ENCODE data around the gene PIK3CD.
"Not testable (repeated sequence)": the region's sequence is repeated elsewhere in the genome, so short reads cannot be mapped to it uniquely, and the experiment has no call there.

PIK3CD gene

DNA sequence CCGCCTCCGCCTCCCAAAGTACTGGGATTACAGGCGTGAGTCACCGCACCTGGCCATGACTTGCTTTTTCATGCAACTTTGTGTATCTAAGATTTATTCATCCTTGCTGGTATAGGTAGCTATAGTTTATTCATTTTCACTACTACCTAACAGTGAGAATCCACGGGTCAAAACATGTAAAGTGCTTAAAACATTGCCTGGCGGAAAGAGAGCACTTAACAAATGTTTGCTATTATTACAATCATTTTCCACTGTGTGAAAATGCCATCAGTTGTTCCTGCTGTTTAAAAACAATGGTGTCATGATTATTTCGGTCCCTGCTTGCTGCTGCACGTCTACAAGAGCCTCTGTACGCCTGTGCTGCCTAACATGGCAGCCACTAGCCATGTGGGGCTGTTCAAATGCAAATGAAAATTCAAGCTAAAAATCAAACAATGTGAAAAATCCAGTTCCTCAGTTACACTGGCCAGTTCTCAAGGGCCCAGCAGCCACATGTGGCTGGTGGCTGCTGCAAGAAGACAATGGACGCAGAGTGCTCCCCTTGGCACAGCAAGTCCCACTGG lies 107.1 kb downstream of the PIK3CD start:
- H3K36me3 ChIP-seq (ENCODE audit: insufficient read depth, low read length): peaks cover 9% of the 10 kb centered on the region
- no peak overlapping the region for H3K4me3 ChIP-seq (ENCODE audit: low read depth in 1 of 2, low read length in 2 of 2)
- no peaks in the 10 kb centered on the region for H3K4me1 ChIP-seq (ENCODE audit: insufficient read depth, low read length)
- H3K27me3 ChIP-seq (ENCODE audit: control insufficient read depth in 1 of 2, insufficient read depth in 2 of 2, low read length in 2 of 2): no peaks in the 10 kb centered on the region
- no peak overlapping the region for H3K27ac ChIP-seq (ENCODE audit: low read depth, low read length)
- H3K9ac ChIP-seq (ENCODE audit: low read length): no peak overlapping the region
- H3K9me3 ChIP-seq (ENCODE audit: low read length): no peaks in the 10 kb centered on the region

DNA sequence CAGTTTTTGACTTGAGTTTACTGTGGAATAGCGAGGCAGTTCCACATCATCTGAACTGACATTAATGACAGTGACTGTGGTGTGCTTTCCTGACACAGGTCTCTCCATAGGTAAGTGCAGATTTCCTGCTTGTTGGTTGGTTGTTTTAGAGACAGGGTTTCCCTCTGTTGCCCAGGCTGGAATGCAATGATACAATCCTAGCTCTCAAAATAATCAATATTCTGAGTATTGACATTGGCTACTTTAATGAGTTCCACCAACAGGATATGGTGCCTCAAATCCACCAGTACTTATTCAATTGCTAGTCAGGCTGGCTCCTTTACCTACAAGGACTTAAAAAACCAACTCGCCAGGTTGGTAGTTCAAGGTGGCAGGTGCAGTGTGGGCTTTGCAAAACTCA lies 108.4 kb downstream of the PIK3CD start:
- H3K27ac ChIP-seq (ENCODE audit: low read depth, low read length): no peak overlapping the region
- no peaks in the 10 kb centered on the region for H3K9me3 ChIP-seq (ENCODE audit: low read length)
- no peaks in the 10 kb centered on the region for H3K27me3 ChIP-seq (ENCODE audit: control insufficient read depth in 1 of 2, insufficient read depth in 2 of 2, low read length in 2 of 2)
- H3K4me3 ChIP-seq (ENCODE audit: low read depth in 1 of 2, low read length in 2 of 2): no peak overlapping the region
- peaks cover 4% of the 10 kb centered on the region for H3K36me3 ChIP-seq (ENCODE audit: insufficient read depth, low read length)
- no peak overlapping the region for H3K9ac ChIP-seq (ENCODE audit: low read length)
- H3K4me1 ChIP-seq (ENCODE audit: insufficient read depth, low read length): no peaks in the 10 kb centered on the region

DNA sequence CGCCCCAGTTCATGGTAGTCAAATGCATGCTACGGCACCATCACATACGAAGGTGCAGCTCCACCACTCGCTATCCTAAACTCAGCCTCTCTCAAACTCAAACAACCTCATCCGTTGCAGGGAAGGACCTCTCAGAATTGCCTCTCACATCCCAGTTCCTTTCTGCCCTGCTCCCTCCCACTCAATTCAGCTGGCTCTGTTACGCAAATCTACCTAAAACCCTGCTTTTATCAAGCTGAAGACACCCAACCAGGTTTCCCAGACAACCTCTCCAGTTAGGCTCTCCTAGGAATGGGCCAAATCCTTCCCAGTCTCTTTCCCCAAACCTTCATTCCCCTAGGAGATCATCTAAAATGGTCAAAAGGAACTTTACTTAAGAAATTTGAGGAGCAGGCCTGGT lies 109.3 kb downstream of the PIK3CD start:
- Histone ChIP-seq H3K9me3 (ENCODE audit: low read length) (no peaks in the 10 kb centered on the region), H3K27ac (ENCODE audit: low read depth, low read length) (no peak overlapping the region), H3K36me3 (ENCODE audit: insufficient read depth, low read length) (no peaks in the 10 kb centered on the region)

DNA sequence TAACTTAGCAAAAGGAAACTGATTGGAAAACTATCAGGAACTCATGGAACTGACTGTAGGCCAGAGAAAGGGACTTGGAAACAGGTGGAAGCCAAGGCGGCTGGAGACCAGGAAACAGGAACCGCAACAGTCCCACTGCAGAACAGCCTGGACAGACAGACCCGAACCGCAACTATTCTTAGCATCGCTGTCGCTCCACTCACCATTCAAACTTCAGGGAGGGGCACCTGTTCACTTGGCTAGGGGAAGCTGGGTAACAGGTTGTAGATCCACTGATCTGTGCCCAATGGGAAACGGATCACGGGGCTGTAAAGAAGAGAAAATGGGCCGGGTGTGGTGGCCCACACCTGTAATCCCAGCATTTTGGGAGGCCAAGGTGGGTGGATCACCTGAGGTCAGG lies 110.3 kb downstream of the PIK3CD start:
- Histone ChIP-seq H3K9ac (ENCODE audit: low read length) (no peak overlapping the region), H3K4me3 (ENCODE audit: low read depth in 1 of 2, low read length in 2 of 2) (no peak overlapping the region), H3K4me1 (ENCODE audit: insufficient read depth, low read length) (no peaks in the 10 kb centered on the region), H3K9me3 (ENCODE audit: low read length) (no peaks in the 10 kb centered on the region), H3K27ac (ENCODE audit: low read depth, low read length) (no peak overlapping the region), H3K27me3 (ENCODE audit: control insufficient read depth in 1 of 2, insufficient read depth in 2 of 2, low read length in 2 of 2) (no peaks in the 10 kb centered on the region), H3K36me3 (ENCODE audit: insufficient read depth, low read length) (no peaks in the 10 kb centered on the region)

More for the DNA sequence above, 109.3 kb downstream of the PIK3CD start:
- H3K4me3 ChIP-seq (ENCODE audit: low read depth in 1 of 2, low read length in 2 of 2): no peak overlapping the region
- H3K9ac ChIP-seq (ENCODE audit: low read length): no peak overlapping the region
- no peaks in the 10 kb centered on the region for H3K27me3 ChIP-seq (ENCODE audit: control insufficient read depth in 1 of 2, insufficient read depth in 2 of 2, low read length in 2 of 2)
- H3K4me1 ChIP-seq (ENCODE audit: insufficient read depth, low read length): no peaks in the 10 kb centered on the region

DNA sequence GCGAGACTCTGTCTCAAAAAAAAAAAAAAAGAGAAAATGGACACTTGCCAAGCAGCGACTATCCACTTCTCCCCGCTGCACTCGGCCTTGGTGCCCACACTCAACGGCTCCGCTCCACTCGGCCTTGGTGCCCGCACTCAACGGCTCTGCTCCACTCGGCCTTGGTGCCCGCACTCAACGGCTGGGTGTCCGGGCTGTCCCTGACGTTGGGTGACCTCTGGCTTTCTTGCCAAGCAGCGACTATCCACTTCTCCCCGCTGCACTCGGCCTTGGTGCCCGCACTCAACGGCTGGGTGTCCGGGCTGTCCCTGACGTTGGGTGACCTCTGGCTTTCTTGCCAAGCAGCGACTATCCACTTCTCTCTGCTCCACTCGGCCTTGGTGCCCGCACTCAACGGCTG lies 110.9 kb downstream of the PIK3CD start:
- not testable (repeated sequence) for H3K4me1 ChIP-seq (ENCODE audit: insufficient read depth, low read length); H3K9me3 ChIP-seq (ENCODE audit: low read length); H3K27ac ChIP-seq (ENCODE audit: low read depth, low read length); H3K4me3 ChIP-seq (ENCODE audit: low read depth in 1 of 2, low read length in 2 of 2); H3K9ac ChIP-seq (ENCODE audit: low read length); H3K36me3 ChIP-seq (ENCODE audit: insufficient read depth, low read length); H3K27me3 ChIP-seq (ENCODE audit: control insufficient read depth in 1 of 2, insufficient read depth in 2 of 2, low read length in 2 of 2)

DNA sequence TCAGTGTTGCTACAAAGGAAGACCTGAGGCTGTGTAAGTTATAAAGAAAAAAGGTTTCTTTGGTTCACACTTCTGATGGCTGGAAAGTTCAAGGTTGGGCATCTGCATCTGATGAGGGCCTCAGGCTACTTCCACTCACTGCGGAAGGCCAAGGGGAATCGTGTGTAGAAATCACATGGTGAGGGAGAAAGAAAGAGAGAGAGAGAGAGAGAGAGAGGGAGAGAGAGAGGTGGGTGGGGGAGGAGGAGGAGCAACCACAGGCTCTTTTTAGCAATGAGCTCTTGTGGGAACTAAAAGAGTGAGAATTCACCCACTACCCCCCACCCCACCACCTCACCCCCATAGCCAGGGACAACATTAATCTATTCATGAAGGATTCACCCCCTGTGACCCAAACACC lies 112.4 kb downstream of the PIK3CD start:
- Histone ChIP-seq H3K4me3 (ENCODE audit: low read depth in 1 of 2, low read length in 2 of 2) (no peak overlapping the region), H3K4me1 (ENCODE audit: insufficient read depth, low read length) (no peaks in the 10 kb centered on the region), H3K9me3 (ENCODE audit: low read length) (no peaks in the 10 kb centered on the region), H3K36me3 (ENCODE audit: insufficient read depth, low read length) (no peaks in the 10 kb centered on the region), H3K9ac (ENCODE audit: low read length) (no peak overlapping the region), H3K27ac (ENCODE audit: low read depth, low read length) (no peak overlapping the region), H3K27me3 (ENCODE audit: control insufficient read depth in 1 of 2, insufficient read depth in 2 of 2, low read length in 2 of 2) (no peaks in the 10 kb centered on the region)

DNA sequence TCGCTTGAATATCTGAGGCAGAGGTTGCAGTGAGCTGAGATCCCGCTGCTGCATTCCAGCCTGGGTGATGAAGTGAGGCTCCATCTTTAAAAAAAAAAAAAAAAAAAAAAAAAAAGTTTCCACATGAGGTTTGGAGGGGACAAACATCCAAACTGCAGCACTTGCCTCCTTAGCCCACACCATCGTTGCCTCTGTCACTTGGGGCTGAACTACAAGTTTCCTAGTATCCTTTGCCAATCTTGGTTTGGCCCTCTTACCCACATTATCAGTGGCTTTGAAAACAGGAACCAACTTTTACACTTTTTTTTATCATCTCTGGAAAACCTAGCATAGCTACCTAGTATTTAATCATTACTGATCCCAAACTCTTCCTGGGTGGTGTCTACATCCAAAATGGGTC lies 113.0 kb downstream of the PIK3CD start:
- H3K27ac ChIP-seq (ENCODE audit: low read depth, low read length): no peak overlapping the region
- no peaks in the 10 kb centered on the region for H3K9me3 ChIP-seq (ENCODE audit: low read length)

DNA sequence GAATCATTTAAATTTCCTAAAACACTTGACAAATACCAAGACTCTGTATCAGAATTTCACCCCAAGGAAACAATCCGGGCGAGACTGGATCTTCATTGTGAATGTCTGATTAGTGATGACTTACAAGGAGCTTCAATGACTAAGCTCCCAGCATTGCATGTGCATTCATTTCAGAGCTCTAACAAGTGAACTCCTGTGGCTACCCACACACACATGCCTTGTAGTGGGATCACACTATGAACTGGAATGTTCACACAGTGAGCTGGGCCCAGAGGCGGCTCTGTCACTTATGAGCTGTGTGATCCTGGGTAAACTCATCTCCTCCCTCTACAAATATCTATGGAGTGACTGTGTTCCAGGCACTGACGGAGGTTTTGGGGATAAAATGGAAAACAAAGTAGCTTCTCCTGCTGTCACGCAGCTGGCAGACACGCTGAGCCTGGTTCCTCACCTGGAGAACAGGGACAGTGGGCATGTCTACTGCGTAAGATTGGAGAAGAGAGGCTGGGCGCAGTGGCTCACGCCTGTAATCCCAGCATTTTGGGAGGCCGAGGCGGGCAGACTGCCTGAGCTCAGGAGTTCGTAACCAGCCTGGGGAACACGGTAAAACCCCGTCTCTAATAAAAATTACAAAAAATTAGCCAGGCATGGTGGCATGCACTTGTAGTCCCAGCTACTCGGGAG lies 115.4 kb downstream of the PIK3CD start:
- no peaks in the 10 kb centered on the region for H3K9me3 ChIP-seq (ENCODE audit: low read length)
- no peaks in the 10 kb centered on the region for H3K36me3 ChIP-seq (ENCODE audit: insufficient read depth, low read length)
- H3K4me1 ChIP-seq (ENCODE audit: insufficient read depth, low read length): no peaks in the 10 kb centered on the region
- H3K4me3 ChIP-seq (ENCODE audit: low read depth in 1 of 2, low read length in 2 of 2): no peak overlapping the region
- H3K9ac ChIP-seq (ENCODE audit: low read length): no peak overlapping the region
- no peaks in the 10 kb centered on the region for H3K27me3 ChIP-seq (ENCODE audit: control insufficient read depth in 1 of 2, insufficient read depth in 2 of 2, low read length in 2 of 2)
- H3K27ac ChIP-seq (ENCODE audit: low read depth, low read length): no peak overlapping the region

More for the DNA sequence above, 113.0 kb downstream of the PIK3CD start:
- Histone ChIP-seq H3K4me3 (ENCODE audit: low read depth in 1 of 2, low read length in 2 of 2) (no peak overlapping the region), H3K4me1 (ENCODE audit: insufficient read depth, low read length) (no peaks in the 10 kb centered on the region), H3K27me3 (ENCODE audit: control insufficient read depth in 1 of 2, insufficient read depth in 2 of 2, low read length in 2 of 2) (no peaks in the 10 kb centered on the region), H3K36me3 (ENCODE audit: insufficient read depth, low read length) (no peaks in the 10 kb centered on the region), H3K9ac (ENCODE audit: low read length) (no peak overlapping the region)

DNA sequence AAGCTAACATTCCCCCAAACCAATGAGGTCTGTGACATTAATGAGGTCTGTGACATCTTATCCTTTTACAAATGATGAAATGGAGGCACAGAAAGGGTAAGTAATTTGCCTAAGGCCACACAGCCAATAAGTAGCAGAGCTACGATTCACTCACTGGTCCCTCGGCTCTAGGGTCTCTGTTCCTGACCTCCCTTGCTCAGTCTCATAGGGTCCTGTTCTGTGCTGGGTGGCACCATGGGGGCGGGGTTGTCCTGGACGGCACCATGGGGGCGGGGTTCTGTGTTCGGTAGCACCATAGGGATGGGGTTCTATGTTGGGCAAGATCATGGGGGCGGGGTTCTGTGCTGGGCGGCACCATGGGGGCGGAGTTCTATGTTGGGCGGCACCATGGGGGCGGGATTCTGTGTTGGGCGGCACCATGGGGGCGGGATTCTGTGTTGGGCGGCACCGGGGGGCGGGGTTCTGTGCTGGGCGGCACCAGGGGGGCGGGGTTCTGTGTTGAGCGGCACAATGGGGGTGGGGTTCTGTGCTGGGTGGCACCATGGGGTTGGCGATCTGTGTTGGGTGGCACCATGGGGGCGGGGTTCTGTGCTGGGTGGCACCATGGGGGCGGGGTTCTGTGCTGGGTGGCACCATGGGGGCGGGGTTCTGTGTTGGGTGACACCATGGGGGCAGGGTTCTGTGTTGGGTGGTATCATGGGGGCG lies 116.6 kb downstream of the PIK3CD start:
- H3K36me3 ChIP-seq (ENCODE audit: insufficient read depth, low read length): peaks cover 10% of the 10 kb centered on the region
- H3K4me3 ChIP-seq (ENCODE audit: low read depth in 1 of 2, low read length in 2 of 2): no peak overlapping the region
- H3K27me3 ChIP-seq (ENCODE audit: control insufficient read depth in 1 of 2, insufficient read depth in 2 of 2, low read length in 2 of 2): no peaks in the 10 kb centered on the region
- no peaks in the 10 kb centered on the region for H3K4me1 ChIP-seq (ENCODE audit: insufficient read depth, low read length)
- H3K9me3 ChIP-seq (ENCODE audit: low read length): no peaks in the 10 kb centered on the region
- no peak overlapping the region for H3K27ac ChIP-seq (ENCODE audit: low read depth, low read length)
- no peak overlapping the region for H3K9ac ChIP-seq (ENCODE audit: low read length)

DNA sequence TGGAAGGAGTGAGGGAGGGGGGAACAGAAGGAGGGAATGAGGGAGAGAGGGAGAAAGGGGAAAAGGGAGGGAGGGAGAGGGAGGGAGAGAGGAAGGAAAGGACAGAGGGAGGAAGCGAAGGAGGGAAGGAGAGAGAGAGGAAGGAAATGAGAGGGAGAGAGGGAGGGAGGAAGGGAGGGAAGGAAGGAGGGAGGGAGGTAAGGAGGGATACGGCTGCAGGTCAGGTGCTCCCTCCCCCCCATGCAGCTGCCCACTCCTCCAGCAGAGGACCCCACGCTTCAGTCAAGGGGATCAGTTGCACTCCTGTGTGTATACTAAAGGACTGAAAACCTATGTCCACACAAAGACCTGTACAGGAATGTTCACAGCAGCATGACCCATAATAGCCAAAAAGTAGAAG lies 117.5 kb downstream of the PIK3CD start:
- Histone ChIP-seq H3K4me1 (ENCODE audit: insufficient read depth, low read length) (no peaks in the 10 kb centered on the region), H3K27me3 (ENCODE audit: control insufficient read depth in 1 of 2, insufficient read depth in 2 of 2, low read length in 2 of 2) (no peaks in the 10 kb centered on the region), H3K27ac (ENCODE audit: low read depth, low read length) (no peak overlapping the region), H3K9me3 (ENCODE audit: low read length) (no peaks in the 10 kb centered on the region), H3K36me3 (ENCODE audit: insufficient read depth, low read length) (peaks cover 11% of the 10 kb centered on the region), H3K9ac (ENCODE audit: low read length) (no peak overlapping the region), H3K4me3 (ENCODE audit: low read depth in 1 of 2, low read length in 2 of 2) (no peak overlapping the region)

DNA sequence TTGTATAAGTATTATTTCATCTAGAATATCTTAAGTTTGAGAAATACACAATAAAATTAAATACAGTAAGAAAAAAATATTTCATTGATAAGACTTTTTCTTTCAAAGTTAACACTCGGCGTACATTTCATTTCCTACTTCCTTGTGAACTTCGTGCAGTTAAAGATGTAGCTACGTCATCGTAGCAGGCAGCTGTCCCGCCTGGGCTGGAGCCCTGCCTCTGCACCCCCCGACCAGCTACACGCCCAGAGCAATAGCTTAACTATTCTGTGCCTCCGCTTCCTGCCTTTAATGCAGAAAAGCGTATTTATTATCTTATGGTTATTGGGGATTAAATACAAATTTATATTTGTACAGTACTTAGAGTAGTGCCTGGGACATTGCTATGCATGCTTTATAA lies 118.8 kb downstream of the PIK3CD start:
- Histone ChIP-seq H3K27ac (ENCODE audit: low read depth, low read length) (no peak overlapping the region), H3K36me3 (ENCODE audit: insufficient read depth, low read length) (peaks cover 11% of the 10 kb centered on the region), H3K27me3 (ENCODE audit: control insufficient read depth in 1 of 2, insufficient read depth in 2 of 2, low read length in 2 of 2) (no peaks in the 10 kb centered on the region), H3K9me3 (ENCODE audit: low read length) (no peaks in the 10 kb centered on the region), H3K4me3 (ENCODE audit: low read depth in 1 of 2, low read length in 2 of 2) (no peak overlapping the region), H3K4me1 (ENCODE audit: insufficient read depth, low read length) (no peaks in the 10 kb centered on the region), H3K9ac (ENCODE audit: low read length) (no peak overlapping the region)

Data from muscle layer of colon (tissue), 2 donors.